NK-92 treated with Interleukin-12 subunit alpha and Interleukin-12 subunit beta, amount 100 ng/mL, for 24 hours (cell line): ENCODE measurements around the gene PNPLA7.
A peak's percentile ranks its signal among the peaks of the same experiment; 100 is the strongest.
"Not testable (repeated sequence)": the region's sequence is repeated elsewhere in the genome, so short reads cannot be mapped to it uniquely, and the experiment has no call there.

Experiments
- DNase-seq: peaks from one replicate; lab custom pipeline; 2025; lab: John Stamatoyannopoulos, UW

The PNPLA7 gene

GRCh38 chr9:137460363-137461315 lies 89.6 kb downstream of the PNPLA7 start:
- DNase-seq = no peak

GRCh38 chr9:137459601-137460362 lies 90.4 kb downstream of the PNPLA7 start:
- DNase-seq = no peak

GRCh38 chr9:137459152-137459600 lies 91.0 kb downstream of the PNPLA7 start, which contains the start of gene NSMF:
Gene NSMF (minus strand): TSS chr9:137459334. CDS start chr9:137459102, 232 bp downstream.
- DNase-seq = peak; percentile 78

- DNase-seq = no peak
Measured at GRCh38 chr9:137458194-137459151, 91.7 kb downstream of the PNPLA7 start.

GRCh38 chr9:137457406-137458193 lies 92.6 kb downstream of the PNPLA7 start:
- DNase-seq = no peak

GRCh38 chr9:137456864-137457405 lies 93.3 kb downstream of the PNPLA7 start:
- no peak for DNase-seq

- DNase-seq = no peak
Measured at GRCh38 chr9:137456061-137456863, 93.9 kb downstream of the PNPLA7 start.

- DNase-seq = no peak
Measured at GRCh38 chr9:137455359-137455991, 94.7 kb downstream of the PNPLA7 start.

- DNase-seq = no peak
Measured at GRCh38 chr9:137454597-137455358, 95.4 kb downstream of the PNPLA7 start.

- DNase-seq = no peak
Measured at GRCh38 chr9:137454145-137454596, 96.0 kb downstream of the PNPLA7 start.

- DNase-seq = no peak
Measured at GRCh38 chr9:137453643-137454081, 96.5 kb downstream of the PNPLA7 start.

- no peak for DNase-seq
Measured at GRCh38 chr9:137452761-137453642, 97.2 kb downstream of the PNPLA7 start.

GRCh38 chr9:137452006-137452760 lies 98.0 kb downstream of the PNPLA7 start:
- DNase-seq = no peak

GRCh38 chr9:137451264-137452005 lies 98.8 kb downstream of the PNPLA7 start:
- DNase-seq = not testable (repeated sequence)

GRCh38 chr9:137450539-137451222 lies 99.5 kb downstream of the PNPLA7 start:
- not testable (repeated sequence) for DNase-seq
